ENCODE data around the gene CFAP54. TPM values are rescaled to one million over a fixed set of nuclear protein-coding genes. Genes with fewer than 3 reads are reported as not detected.

Gene CFAP54
- total and polyA plus RNA-seq, 2 of the 4 experiments (the other 2 are of a cell fraction), result 0.18 to 0.41 TPM

DNA sequence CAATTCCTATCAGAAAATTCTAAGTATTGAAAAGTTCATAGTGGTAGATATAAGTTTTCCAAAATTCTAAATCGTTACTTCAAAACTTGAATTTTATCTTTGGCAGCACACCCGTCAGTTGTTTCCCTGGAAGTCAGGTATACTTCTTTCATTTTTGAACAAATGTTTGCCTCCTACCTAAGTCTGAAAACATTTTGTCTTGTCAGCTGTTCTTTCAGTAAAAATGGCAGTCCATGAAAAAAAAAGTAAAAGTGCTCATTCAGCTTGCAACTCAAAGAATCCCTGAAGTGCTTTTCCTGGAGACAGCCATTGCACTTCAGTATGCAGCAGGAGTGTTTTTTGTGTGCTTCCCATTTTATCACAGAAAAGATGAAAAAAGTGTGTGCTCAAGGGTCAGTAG, 287.5 kb downstream of the CFAP54 start:
- Histone ChIP-seq H4K20me1 (ENCODE audit: insufficient read depth, low read length) (no peaks in the 10 kb centered on the region), H3K4me1 (ENCODE audit: control insufficient read depth, insufficient read depth, low read length) (no peaks in the 10 kb centered on the region), H4K8ac (ENCODE audit: low read depth in 2 of 2, low read length in 2 of 2) (no peak overlapping the region), H2BK15ac (ENCODE audit: low read depth, low read length) (no peak overlapping the region), H2BK120ac (ENCODE audit: low read depth, low read length) (no peak overlapping the region), H3K79me1 (ENCODE audit: low read depth in 1 of 2, low read length in 2 of 2) (no peaks in the 10 kb centered on the region), H3K36me3 (ENCODE audit: control insufficient read depth, insufficient read depth, low read length) (no peaks in the 10 kb centered on the region), H3K14ac (replicated peaks; ENCODE audit: low read depth, low read length) (no peak overlapping the region), H2AK5ac (ENCODE audit: low read depth, low read length) (no peak overlapping the region), H3K4ac (ENCODE audit: low read depth, low read length) (no peak overlapping the region), H3K4me2 (ENCODE audit: low read depth, low read length) (no peak overlapping the region), H4K5ac (ENCODE audit: low read depth, low read length) (no peak overlapping the region), H3K23ac (ENCODE audit: low read depth, low read length) (no peak overlapping the region), H3K9me1 (ENCODE audit: insufficient read depth, low read length) (no peaks in the 10 kb centered on the region), H3K9me3 (ENCODE audit: control insufficient read depth, insufficient read depth, low read length) (no peaks in the 10 kb centered on the region), H2AFZ (replicated peaks; ENCODE audit: low read length, poor library complexity) (no peak overlapping the region), H3K27ac (ENCODE audit: insufficient read depth, low read length) (no peak overlapping the region), H2BK5ac (ENCODE audit: low read depth, low read length, poor library complexity, severe bottlenecking) (no peak overlapping the region), H2AK9ac (replicated peaks; ENCODE audit: low read depth, low read length, poor library complexity) (no peak overlapping the region), H3K9ac (ENCODE audit: low read depth, low read length) (no peak overlapping the region), H3K56ac (ENCODE audit: extremely low read depth, insufficient read depth, low read length) (no peak overlapping the region), H4K91ac (ENCODE audit: insufficient read depth, low read depth, low read length) (no peak overlapping the region), H3K18ac (ENCODE audit: low read depth, low read length) (no peak overlapping the region), H3K4me3 (ENCODE audit: insufficient read depth, low read depth, low read length) (no peak overlapping the region), H2BK20ac (ENCODE audit: low read depth, low read length) (no peak overlapping the region), H3K27me3 (ENCODE audit: control insufficient read depth, insufficient read depth, low read length) (no peaks in the 10 kb centered on the region)
- TF ChIP-seq BHLHE40 (IDR thresholded peaks at IDR 0.05; ENCODE audit: low read depth, low read length), result no peak
- no peak for TF ChIP-seq CEBPB (IDR thresholded peaks at IDR 0.05; ENCODE audit: low read depth, low read length)
- TF ChIP-seq MAFK (IDR thresholded peaks at IDR 0.05; ENCODE audit: low read depth, low read length), result peak; percentile 81
- TF ChIP-seq MAZ (IDR thresholded peaks at IDR 0.05; ENCODE audit: borderline replicate concordance, low read depth, low read length), result no peak
- TF ChIP-seq, protein P1, sequence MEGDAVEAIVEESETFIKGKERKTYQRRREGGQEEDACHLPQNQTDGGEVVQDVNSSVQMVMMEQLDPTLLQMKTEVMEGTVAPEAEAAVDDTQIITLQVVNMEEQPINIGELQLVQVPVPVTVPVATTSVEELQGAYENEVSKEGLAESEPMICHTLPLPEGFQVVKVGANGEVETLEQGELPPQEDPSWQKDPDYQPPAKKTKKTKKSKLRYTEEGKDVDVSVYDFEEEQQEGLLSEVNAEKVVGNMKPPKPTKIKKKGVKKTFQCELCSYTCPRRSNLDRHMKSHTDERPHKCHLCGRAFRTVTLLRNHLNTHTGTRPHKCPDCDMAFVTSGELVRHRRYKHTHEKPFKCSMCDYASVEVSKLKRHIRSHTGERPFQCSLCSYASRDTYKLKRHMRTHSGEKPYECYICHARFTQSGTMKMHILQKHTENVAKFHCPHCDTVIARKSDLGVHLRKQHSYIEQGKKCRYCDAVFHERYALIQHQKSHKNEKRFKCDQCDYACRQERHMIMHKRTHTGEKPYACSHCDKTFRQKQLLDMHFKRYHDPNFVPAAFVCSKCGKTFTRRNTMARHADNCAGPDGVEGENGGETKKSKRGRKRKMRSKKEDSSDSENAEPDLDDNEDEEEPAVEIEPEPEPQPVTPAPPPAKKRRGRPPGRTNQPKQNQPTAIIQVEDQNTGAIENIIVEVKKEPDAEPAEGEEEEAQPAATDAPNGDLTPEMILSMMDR (conservative IDR thresholded peaks at IDR 0.05; ENCODE audit: low read depth, low read length), result no peak
- no peak for ATAC-seq (ENCODE audit: low read depth)
- WGBS, 2 experiments (ENCODE audit: extremely low coverage in 2 of 2, insufficient read length in 1 of 2), result no CpG with 5 or more reads among the region's 2 CpGs
- intact Hi-C loops (cut with micrococcal nuclease) (no loop called here), dilution Hi-C loops (cut with HindIII; ENCODE audit: low sequenced_read_pairs, unreplicated experiment) (no loop called here), in situ Hi-C loops (cut with MboI; ENCODE audit: low sequenced_read_pairs) (no loop called here)
- ChIA-PET CTCF (interaction anchor here (0.6 kb wide), 1 partner anchor 106 kb away, joined by 4 read pairs; no protein-coding TSS in a partner anchor), POLR2A (ENCODE audit: unreplicated experiment) (no interaction called here)
- no TSS peak for BruUV-seq (replicated peaks)
- no peak for DNase-seq

Data from IMR-90 (cell line).